BLaER1 (cell line): Measurements from ENCODE around the gene NOPCHAP1.
A peak's percentile ranks its signal among the peaks of the same experiment; 100 is the strongest.

Experiments
- H3K27ac ChIP-seq: shearing (Covaris generic); formaldehyde crosslinking; 2 replicates; pipeline ENCODE4 v1.8.1; 2022
- H3K27me3 ChIP-seq: shearing (Covaris generic); formaldehyde crosslinking; 2 replicates; pipeline ENCODE4 v1.8.1; 2022
- H3K36me3 ChIP-seq: shearing (Covaris generic); formaldehyde crosslinking; 2 replicates; pipeline ENCODE4 v1.8.1; 2022
- H3K4me1 ChIP-seq: shearing (Covaris generic); formaldehyde crosslinking; 2 replicates; pipeline ENCODE4 v1.8.1; 2022
- H3K4me2 ChIP-seq: shearing (Covaris generic); formaldehyde crosslinking; 2 replicates; pipeline ENCODE4 v1.8.1; 2022
- H3K4me3 ChIP-seq: shearing (Covaris generic); formaldehyde crosslinking; 2 replicates; pipeline ENCODE4 v1.8.1; 2022
- H3K9ac ChIP-seq: shearing (Covaris generic); formaldehyde crosslinking; 2 replicates; pipeline ENCODE4 v1.8.1; 2022
- H3K9me3 ChIP-seq: shearing (Covaris generic); formaldehyde crosslinking; 2 replicates; pipeline ENCODE4 v1.8.1; 2022
- H4K20me1 ChIP-seq: shearing (Covaris generic); formaldehyde crosslinking; 2 replicates; pipeline ENCODE4 v1.8.1; 2022
- Cebpa-rat ChIP-seq: shearing (Covaris generic); IDR thresholded peaks from 2 replicates; pipeline ENCODE4 v1.8.1; 2022

The NOPCHAP1 gene

GRCh38 chr12:104953323-104953722 lies 32.8 kb upstream of the NOPCHAP1 start:
- Histone ChIP-seq H3K4me1 (peaks cover 6% of the 10 kb centered on the region; the same call in 1 of the 2 replicates), H3K9ac (no peak overlapping the region), H3K36me3 (no peaks in the 10 kb centered on the region), H3K27me3 (peaks cover 19% of the 10 kb centered on the region), H3K4me3 (no peak overlapping the region), H3K27ac (no peak overlapping the region), H3K9me3 (no peaks in the 10 kb centered on the region), H4K20me1 (no peaks in the 10 kb centered on the region), H3K4me2 (no peak overlapping the region)
- TF ChIP-seq Cebpa-rat = no peak

DNA sequence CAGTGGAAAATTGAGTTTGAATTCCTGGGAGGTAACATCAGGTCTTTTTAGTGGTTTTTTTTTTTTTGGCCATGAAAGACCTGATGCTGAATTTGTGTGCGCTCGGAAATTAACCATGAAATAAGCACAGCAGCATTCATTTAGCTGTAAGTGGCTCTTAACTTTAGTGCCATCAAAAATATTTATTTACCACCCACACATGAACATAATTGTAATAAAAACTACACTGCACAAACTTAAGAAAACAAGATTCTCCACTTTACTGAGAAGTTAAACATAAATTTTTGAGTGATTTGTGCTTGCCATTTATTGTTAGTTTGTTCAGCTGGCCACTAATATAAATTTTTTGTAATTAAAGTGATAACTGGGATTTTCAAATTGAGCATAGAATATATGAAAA lies 30.4 kb upstream of the NOPCHAP1 start:
- H4K20me1 ChIP-seq = no peaks in the 10 kb centered on the region
- no peaks in the 10 kb centered on the region for H3K9me3 ChIP-seq
- no peak overlapping the region for H3K4me3 ChIP-seq
- no peak overlapping the region for H3K4me2 ChIP-seq
- H3K9ac ChIP-seq = no peak overlapping the region
- H3K27ac ChIP-seq = no peak overlapping the region
- H3K36me3 ChIP-seq = no peaks in the 10 kb centered on the region
- peaks cover 19% of the 10 kb centered on the region for H3K27me3 ChIP-seq
- no peak for TF ChIP-seq Cebpa-rat
- H3K4me1 ChIP-seq = peaks cover 14% of the 10 kb centered on the region

GRCh38 chr12:104956870-104957718 lies 29.0 kb upstream of the NOPCHAP1 start:
- H3K4me2 ChIP-seq = peak overlapping the region; percentile 96
- no peaks in the 10 kb centered on the region for H3K9me3 ChIP-seq
- H4K20me1 ChIP-seq = no peaks in the 10 kb centered on the region
- H3K36me3 ChIP-seq = no peaks in the 10 kb centered on the region
- no peak for TF ChIP-seq Cebpa-rat
- H3K9ac ChIP-seq = no peak overlapping the region
- no peak overlapping the region for H3K27ac ChIP-seq
- peaks cover 14% of the 10 kb centered on the region for H3K4me1 ChIP-seq
- H3K27me3 ChIP-seq = peaks cover 19% of the 10 kb centered on the region
- peak overlapping the region; percentile 79 for H3K4me3 ChIP-seq

- TF ChIP-seq Cebpa-rat = no peak
Measured at GRCh38 chr12:104957719-104958000, 28.5 kb upstream of the NOPCHAP1 start.

DNA sequence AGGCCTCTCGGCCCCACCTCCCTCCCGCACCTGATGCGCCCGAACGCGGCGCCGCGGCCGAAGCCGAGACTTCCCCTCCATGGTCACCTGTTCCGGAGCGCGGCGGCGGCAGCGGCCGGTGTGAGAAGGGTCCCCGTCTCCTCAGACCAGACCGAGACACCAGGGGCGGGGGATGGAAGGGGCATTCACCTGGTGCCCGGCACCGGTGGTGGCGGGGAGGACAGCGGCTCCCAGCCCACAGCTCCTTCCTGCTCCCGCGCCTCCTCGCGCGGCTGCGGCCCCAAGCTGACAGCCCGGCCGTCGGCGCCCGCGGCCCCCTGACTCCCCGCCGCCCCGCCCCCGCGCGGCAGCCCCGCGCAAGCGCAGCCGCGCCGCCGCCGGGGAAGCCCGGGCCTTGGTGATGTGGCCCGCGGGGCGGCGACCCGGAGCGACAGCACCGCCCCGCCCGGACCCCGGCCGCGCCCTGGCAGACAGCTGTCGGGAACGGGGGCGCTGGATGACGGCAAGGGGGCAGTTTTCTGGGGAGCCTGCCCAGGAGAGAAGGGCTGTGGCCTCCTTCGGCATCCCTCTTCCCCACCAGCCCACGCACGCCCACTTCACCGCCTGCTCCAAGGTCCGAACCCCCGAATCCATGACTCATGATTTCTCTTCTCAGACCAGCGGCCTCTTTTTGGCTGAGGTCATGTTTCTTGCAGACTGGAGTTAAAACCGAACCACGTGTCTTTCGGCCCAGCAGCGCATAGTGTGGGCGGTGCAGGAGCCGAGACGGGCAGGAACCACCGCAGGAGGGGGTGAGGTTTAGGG lies 27.9 kb upstream of the NOPCHAP1 start, which contains the start of gene SLC41A2:
Gene SLC41A2 (minus strand): TSS at position 290 of the 804 bp plus-strand sequence. CDS start 29,763 bp downstream, outside the sequence.
- H3K4me2 ChIP-seq = peak within 1 kb of the TSS; percentile 96
- H4K20me1 ChIP-seq = no peaks in the 10 kb centered on the region
- no peak for TF ChIP-seq Cebpa-rat
- H3K9me3 ChIP-seq = no peaks in the 10 kb centered on the region
- H3K4me3 ChIP-seq = peak within 1 kb of the TSS; percentile 79
- no peaks in the 10 kb centered on the region for H3K36me3 ChIP-seq
- H3K27me3 ChIP-seq = peaks cover 19% of the 10 kb centered on the region
- no peak within 1 kb of the TSS for H3K27ac ChIP-seq
- H3K9ac ChIP-seq = peak within 1 kb of the TSS; percentile 72
- H3K4me1 ChIP-seq = peaks cover 14% of the 10 kb centered on the region

More at GRCh38 chr12:104957719-104958000, 28.5 kb upstream of the NOPCHAP1 start:
- H3K27ac ChIP-seq = no peak overlapping the region
- no peaks in the 10 kb centered on the region for H3K36me3 ChIP-seq
- peak overlapping the region; percentile 79 for H3K4me3 ChIP-seq
- H3K27me3 ChIP-seq = peaks cover 19% of the 10 kb centered on the region
- H4K20me1 ChIP-seq = no peaks in the 10 kb centered on the region
- H3K4me1 ChIP-seq = peaks cover 14% of the 10 kb centered on the region
- no peaks in the 10 kb centered on the region for H3K9me3 ChIP-seq
- H3K4me2 ChIP-seq = peak overlapping the region; percentile 96
- H3K9ac ChIP-seq = peak overlapping the region; percentile 72

GRCh38 chr12:104958805-104959334 lies 27.2 kb upstream of the NOPCHAP1 start:
- Histone ChIP-seq H3K4me3 (peak overlapping the region; percentile 79), H3K4me2 (peak overlapping the region; percentile 96), H3K27ac (no peak overlapping the region), H3K4me1 (peaks cover 14% of the 10 kb centered on the region), H3K9ac (peak overlapping the region; percentile 72; the same call in 1 of the 2 replicates), H3K36me3 (no peaks in the 10 kb centered on the region), H4K20me1 (no peaks in the 10 kb centered on the region), H3K27me3 (peaks cover 19% of the 10 kb centered on the region), H3K9me3 (no peaks in the 10 kb centered on the region)
- TF ChIP-seq Cebpa-rat = no peak

GRCh38 chr12:104959335-104959841 lies 26.7 kb upstream of the NOPCHAP1 start:
- Histone ChIP-seq H3K4me2 (no peak overlapping the region), H3K36me3 (no peaks in the 10 kb centered on the region), H3K9ac (no peak overlapping the region), H3K27me3 (peaks cover 19% of the 10 kb centered on the region), H3K9me3 (no peaks in the 10 kb centered on the region), H3K27ac (no peak overlapping the region), H3K4me3 (no peak overlapping the region), H4K20me1 (no peaks in the 10 kb centered on the region), H3K4me1 (peaks cover 14% of the 10 kb centered on the region)
- no peak for TF ChIP-seq Cebpa-rat

GRCh38 chr12:104960464-104960863 lies 25.7 kb upstream of the NOPCHAP1 start:
- Histone ChIP-seq H3K9me3 (no peaks in the 10 kb centered on the region), H4K20me1 (no peaks in the 10 kb centered on the region), H3K36me3 (no peaks in the 10 kb centered on the region), H3K4me3 (no peak overlapping the region), H3K27ac (no peak overlapping the region), H3K9ac (no peak overlapping the region), H3K4me1 (peaks cover 14% of the 10 kb centered on the region), H3K4me2 (no peak overlapping the region), H3K27me3 (peaks cover 16% of the 10 kb centered on the region)
- no peak for TF ChIP-seq Cebpa-rat

DNA sequence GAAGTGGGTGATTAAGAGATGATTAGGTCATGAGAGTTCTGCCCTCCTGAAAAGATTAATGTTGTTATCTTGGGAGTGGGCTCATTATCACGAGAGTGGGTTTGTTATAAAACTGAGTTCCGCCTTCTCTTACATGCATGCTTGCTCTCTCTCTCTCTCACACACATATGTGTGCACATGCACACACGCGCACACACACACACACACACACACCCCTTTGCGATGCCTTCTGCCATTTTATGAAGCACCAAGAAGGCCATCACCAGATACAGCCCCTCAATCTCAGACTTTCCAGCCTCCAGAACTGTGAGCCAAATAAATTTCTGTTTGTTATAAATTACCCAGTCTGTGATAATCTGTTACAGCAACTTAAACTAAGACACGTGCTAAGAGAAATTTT lies 22.4 kb upstream of the NOPCHAP1 start:
- Histone ChIP-seq H3K4me3 (no peak overlapping the region), H3K36me3 (no peaks in the 10 kb centered on the region), H3K27ac (no peak overlapping the region), H3K4me1 (peaks cover 4% of the 10 kb centered on the region), H4K20me1 (no peaks in the 10 kb centered on the region), H3K27me3 (no peaks in the 10 kb centered on the region), H3K9me3 (no peaks in the 10 kb centered on the region), H3K4me2 (no peak overlapping the region), H3K9ac (no peak overlapping the region)
- no peak for TF ChIP-seq Cebpa-rat
